Measurements from ENCODE around the gene SYNJ2.
A peak's percentile ranks its signal among the peaks of the same experiment; 100 is the strongest.
"Not testable (repeated sequence)": the region's sequence is repeated elsewhere in the genome, so short reads cannot be mapped to it uniquely, and the experiment has no call there.

Gene SYNJ2

GRCh38 chr6:157981395-157982101 is at the start of gene SYNJ2:
TSS of gene SYNJ2 (plus strand) at chr6:157981863. CDS start at chr6:157981962, 99 bp downstream.
- DNase-seq (ENCODE audit: low read depth) = peak; percentile 67

DNA sequence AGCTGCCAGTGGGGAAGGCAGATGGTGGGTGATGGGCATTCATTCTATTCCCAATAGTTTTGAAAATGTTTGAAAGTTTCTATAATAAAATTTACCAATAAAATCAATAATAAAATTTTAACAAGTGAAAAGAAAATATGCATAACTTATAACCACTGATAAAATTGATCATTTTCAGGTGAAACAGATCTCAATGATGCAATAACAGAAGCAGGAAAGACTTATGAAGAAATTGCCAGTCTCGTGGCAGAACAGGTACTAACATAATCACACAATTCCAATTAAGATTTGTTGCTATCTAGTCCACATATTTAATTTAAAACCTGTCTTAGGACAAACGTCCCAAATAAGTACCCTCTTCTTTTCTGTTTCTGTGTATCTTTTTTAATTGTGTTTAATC is 45.9 kb upstream of the SYNJ2 start:
- no peak for DNase-seq (ENCODE audit: low read depth)

DNA sequence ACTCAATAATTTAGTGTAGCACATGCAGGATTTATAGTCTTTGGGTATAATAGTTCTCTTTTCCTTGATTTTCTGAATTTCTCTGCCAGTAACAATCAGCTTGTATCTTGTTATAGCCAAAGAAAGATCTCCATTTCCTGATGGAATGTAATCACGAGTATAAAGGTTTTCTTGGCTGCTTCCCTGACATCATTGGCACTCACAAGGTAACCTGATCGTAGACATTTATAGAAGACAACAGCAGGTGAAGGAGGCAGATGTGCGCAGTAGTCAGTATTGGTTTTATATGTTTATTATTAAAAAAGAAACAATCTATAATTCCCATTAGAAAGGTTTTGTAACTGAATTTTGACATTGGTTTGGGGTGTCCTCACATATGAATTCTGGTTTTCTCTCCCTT is 44.3 kb upstream of the SYNJ2 start:
- no peak for DNase-seq (ENCODE audit: low read depth)

DNA sequence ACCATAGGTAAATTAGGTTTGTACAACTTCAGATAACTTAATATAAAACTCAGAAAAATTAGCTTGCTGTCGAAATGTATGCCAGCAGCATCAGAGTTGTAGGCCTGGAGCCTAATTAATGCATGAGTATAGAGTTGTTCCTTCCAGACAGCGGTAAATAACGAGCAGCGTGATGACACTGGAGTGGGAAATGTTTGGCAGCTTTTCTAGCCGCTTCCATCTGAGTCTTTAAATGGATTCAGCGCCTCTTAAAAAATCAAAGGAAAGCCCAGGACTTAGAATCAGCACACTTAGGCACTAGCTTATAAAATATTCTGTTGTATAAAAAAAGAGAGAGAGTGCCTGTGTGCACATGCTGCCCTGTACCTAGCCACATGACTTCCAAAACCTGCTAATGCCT is 43.7 kb upstream of the SYNJ2 start:
- no peak for DNase-seq (ENCODE audit: low read depth)

DNA sequence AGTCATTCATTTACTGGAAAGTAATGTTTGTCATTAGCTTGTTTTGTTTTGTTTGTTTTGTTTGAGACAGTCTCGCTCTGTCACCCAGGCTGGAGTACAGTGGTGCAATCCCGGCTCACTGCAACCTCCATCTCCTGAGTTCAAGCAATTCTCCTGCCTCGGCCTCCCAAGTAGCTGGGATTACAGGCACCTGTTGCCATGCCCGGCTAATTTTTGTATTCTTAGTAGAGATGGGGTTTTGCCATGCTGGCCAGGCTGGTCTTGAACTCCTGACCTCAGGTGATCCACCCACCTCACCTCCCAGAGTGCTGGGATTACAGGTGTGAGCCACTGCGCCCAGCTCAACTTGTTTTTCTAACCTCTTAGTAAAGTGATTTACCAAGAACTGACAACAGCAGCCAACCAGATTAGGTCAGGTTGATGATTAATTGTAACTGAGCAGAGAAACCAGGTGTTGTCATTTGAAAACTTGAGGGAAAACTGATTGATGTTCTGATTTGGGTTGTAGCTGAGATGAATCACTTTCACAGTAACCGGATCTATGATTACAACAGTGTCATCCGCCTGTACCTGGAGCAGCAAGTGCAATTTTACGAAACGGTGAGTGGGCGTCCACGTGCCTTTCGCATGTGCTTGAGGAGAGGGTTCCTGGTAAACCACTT is 41.2 kb upstream of the SYNJ2 start:
- DNase-seq (ENCODE audit: low read depth) = not testable (repeated sequence)

DNA sequence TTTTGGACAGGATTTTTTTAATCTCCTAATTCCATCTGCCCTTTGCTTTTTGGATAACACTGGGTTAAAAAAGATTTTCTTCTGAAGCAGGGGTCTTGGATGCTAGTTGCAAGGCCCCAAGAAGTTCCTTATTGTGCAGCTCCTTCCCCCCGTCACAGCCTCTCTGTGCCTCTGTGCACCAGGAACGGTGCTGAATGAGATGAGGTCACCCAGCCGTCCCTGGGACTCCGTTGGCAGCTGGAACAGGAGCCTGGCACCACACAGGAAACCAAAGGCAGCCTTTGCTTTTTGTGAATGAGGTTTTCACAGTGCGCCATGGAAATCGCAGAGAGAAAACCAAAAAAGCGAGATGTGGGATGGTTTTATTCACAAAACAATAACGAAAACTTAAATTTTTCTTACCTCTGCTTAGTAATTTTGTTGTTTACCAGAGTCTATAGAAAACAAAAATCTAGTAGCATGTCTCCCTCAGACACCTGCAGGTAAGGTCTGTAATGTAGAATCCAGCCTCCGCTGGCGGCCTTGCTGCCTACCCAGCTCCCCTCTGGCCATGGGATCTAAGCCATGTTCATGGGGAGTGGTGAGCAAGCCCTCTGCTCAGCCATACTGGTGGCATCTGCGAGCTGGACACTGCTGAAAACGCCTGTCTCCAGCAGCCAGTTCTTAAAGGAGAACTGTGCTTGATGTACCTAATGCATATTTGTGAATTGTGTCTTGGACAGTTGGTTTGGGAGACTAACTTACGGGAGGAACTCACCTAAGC is 40.4 kb upstream of the SYNJ2 start:
- no peak for DNase-seq (ENCODE audit: low read depth)

- no peak for DNase-seq (ENCODE audit: low read depth)
Observed at GRCh38 chr6:157942351-157942750, 39.3 kb upstream of the SYNJ2 start.

DNA sequence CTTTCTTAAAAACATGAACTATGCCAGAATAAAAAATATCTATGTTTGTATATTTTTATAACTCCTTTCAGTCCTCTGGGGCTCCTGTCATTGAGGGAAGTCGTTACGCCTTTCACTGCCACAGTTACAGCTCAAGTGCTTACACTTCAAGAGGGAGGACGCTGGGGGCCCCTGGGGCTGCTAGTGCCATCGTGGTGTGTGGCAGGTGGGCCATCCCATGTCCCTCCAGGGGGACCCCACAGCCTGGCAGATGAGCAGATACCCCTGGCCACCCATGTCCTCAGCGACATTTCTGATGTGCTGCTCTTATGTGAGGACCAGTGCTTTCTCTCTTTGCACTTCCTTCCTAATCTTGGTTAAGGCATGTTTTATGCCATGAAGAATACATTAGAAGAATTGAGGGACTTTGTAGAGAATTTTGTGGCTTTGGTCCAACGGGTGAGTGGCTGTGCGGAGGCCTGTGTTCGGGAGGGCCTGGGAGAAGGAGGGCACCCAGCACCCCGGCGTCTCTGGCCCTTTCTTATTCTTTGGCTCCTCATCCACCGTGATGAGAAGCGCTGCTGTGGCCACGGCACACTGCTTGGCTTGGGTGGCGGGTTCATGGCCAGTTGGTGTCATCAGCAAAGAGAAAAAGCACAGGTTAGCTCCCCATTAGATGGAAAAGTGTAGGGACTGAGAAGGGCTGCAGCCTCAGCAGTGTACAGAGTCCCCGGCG is 38.3 kb upstream of the SYNJ2 start:
- no peak for DNase-seq (ENCODE audit: low read depth)

DNA sequence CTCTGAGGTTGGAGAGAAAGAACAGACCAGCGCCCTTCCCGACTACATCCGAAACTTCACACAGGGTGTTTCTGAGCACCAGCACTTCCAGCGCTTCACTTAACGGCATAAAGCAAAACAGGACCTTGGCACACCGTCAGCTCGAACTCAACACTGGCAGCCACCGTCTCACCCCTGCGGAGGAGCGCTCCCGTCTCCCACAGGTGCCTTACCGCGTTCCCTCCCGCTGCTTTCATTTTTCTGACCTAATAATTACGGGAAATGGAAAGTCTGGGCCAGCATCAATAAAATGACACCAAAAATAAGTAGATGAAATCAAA is 37.7 kb upstream of the SYNJ2 start:
- no peak for DNase-seq (ENCODE audit: low read depth)

DNA sequence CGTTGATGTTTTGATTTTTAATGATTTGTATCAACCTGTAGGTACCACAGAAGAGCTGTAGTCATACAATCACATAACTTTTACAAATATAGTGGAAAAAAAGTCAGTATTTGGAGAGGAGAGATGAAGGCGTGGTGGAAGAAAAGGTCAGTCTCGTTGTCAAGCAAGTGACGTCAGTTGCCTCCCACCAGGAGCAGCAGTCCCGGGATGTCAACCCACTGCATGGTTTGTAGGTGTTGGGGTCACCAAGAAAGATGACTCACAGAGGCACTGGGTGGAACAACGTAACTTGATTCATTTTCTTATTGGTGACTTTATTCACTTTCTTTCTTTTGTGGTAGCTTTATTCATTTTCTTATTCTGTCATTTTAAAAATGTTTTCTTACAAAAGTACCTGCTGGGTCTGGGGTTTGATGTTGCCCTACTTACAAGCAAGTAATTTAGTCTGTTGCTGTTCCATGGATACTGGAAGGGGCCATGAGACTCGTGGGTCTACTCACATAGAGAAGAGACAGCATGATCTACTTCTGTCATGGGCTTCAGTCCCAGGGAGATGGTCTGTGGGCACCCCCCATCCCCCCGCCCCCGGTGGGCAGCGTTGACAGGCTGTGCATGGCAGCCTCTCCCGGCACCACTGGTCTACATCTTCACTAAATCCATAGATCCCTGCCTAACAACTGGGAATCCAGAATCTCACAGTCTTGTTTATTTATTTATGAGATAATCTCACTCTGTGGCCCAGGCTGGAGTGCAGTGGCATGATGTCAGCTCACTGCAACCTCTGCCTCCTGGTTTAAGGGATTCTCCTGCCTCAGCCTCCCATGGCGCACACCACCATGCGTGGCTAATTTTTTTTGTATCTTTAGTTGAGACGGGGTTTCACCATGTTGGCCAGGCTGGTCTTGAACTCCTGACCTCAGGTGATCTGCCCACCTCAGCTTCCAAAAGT is 36.4 kb upstream of the SYNJ2 start:
- no peak for DNase-seq (ENCODE audit: low read depth)

- no peak for DNase-seq (ENCODE audit: low read depth)
Observed at GRCh38 chr6:157946053-157946617, 35.5 kb upstream of the SYNJ2 start.

- no peak for DNase-seq (ENCODE audit: low read depth)
Observed at GRCh38 chr6:157946865-157947532, 34.7 kb upstream of the SYNJ2 start.

DNA sequence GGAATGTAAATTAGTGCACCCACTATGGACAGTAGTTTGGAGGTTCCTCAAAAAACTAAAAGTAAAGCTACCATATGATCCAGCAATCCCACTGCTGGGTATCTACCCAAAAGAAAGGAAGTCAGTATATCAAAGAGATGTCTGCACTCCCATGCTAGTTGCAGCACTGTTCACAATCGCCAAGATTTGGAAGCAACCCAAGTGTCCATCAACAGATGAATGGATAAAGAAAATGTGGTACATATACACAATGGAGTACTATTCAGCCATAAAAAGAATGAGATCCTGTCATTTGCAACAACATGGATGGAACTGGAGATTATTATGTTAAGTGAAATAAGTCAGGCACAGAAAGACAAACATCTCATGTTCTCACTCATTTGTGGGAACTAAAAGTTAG is 30.8 kb upstream of the SYNJ2 start:
- DNase-seq (ENCODE audit: low read depth) = not testable (repeated sequence)

DNA sequence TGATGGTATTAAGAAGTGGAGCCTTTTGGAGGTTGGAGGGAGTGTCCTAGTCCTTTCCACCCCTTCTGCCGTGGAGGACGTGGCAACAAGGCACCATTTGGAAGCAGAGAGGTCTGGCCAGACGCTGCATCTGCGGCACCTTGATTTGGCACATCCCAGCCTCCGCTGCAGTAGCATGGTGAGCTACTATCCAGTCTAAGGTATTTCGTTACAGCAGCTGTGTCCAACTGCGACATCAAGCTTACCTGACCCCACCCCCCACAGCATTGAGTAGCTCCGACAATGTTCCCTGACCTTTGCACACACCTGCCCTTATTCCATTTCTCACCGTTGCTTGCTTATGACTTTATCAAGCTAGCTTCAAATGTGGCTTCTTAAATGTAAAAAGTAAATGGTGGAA is 29.8 kb upstream of the SYNJ2 start:
- no peak for DNase-seq (ENCODE audit: low read depth)

DNA sequence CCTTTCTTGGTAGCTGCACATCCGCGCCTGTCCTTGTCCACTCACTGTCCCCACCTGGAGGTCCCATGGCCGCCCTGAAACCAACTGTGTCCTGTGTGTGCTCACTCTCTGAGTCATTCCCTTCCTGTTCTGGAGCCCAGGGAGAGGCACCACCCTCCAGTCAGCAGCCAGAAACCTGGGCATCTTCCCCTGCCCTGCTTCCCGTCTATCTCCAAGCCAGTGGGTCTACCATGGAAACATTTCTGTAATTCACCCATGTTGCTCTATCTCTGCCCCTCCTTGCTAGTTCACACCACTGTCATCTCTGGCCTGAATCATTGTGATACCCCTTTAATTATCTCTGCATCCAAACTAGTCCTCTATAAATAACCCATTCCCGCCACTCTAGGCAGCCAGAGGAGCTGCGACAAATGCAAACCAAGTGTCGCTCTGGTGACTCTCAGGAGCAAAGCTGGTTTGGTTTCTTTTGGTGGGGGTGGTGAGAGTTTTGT is 28.8 kb upstream of the SYNJ2 start:
- no peak for DNase-seq (ENCODE audit: low read depth)

GRCh38 chr6:157953580-157954091 is 28.0 kb upstream of the SYNJ2 start:
- no peak for DNase-seq (ENCODE audit: low read depth)

DNA sequence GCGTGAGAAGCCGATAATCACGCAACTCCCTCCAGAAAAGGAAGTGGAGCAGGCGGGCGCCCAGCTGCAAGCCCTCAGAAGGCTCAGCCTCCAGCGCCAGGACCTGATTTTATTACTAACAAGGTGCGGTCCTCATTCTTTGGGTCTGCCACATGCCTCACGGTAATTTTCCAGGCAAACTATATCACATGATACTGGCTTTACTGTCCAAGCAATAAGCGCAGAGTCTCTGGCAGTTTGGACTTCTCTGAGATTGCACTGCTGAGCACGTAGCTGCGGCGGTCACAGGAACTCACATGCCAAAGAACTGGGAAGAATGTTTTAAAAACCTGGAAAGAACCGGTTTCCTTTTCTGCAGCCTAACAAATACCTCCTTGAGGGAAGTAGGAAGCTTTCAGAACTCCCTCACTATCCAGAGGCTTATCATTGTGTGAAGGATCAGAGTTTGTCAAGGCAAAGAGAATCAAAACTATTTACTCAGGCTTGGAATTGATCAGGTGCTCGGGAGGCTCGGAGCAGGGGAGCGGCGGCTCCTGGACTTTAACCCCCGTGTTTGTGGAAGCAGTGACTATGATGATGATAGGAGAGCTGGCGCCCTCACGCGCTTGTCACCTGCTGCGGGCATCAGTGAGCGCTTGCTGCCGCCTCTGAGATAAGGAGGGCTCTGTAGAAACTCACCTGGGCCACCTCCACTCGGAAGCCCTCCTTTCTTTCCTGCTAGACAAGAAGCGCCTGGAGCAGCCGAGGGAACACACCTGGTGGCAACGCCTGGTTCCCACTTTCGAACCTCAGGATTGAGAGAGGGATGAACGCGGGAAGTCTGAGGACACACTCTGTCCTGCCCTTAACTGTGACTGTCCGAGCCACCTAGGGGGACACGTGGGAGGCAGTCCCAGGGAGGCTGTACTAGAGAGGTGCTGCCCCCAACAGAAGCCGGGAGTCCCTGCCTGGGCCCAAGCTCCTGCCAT is 27.2 kb upstream of the SYNJ2 start:
- no peak for DNase-seq (ENCODE audit: low read depth)

DNA sequence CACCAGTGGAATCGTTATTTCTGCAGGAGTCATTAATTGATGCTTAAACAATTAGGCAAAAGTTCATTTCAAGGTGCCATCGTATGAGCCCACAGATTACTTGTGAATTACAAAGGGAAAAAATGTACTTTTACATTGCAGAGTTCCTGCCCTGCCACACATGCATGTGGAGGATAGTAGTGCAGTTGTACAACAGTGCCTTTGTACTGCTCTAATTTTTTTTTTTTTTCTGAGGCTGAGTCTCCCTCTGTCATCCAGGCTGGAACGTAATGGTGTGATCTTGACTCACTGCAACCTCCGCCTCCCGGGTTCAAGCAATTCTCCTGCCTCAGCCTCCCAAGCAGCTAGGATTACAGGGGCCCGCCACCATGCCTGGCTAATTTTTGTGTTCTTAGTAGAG is 26.0 kb upstream of the SYNJ2 start:
- no peak for DNase-seq (ENCODE audit: low read depth)

DNA sequence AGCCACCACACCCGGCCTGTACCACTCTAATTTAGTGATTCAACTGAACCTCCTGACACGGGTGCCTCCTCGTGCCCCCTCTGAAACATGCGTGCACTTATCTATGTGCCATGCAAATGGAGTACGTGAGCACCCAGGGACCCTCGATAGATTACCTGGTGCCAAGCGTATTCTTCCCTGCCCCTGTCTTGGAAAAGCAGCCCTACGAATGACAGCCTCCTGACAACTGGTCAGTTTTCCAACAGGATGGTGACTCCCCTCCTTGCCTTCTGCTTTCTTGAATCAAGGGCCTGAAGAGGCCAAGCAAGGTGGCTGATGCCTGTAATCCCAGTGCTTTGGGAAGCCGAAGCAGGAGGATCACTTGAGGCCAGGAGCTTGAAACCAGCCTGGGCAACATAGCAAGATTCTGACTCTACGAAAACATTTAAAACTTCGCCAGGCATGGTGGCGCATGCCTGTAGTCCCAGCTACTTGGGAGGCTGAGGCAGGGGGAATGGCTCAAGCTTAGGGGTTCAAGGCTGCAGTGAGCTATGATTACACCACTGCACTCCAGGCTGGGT is 25.4 kb upstream of the SYNJ2 start:
- DNase-seq (ENCODE audit: low read depth) = no peak
